HepG2 (cell line): ENCODE measurements around the gene PKDREJ. TPM values are rescaled to one million over a fixed set of nuclear protein-coding genes. Genes with fewer than 3 reads are reported as not detected.
A peak's percentile ranks its signal among the peaks of the same experiment; 100 is the strongest.

Experiments
- ATM ChIP-seq: fragments of 450-650 bp; IDR thresholded peaks from 2 replicates; pipeline ENCODE4 v1.7.1; 2017; ENCODE audit warnings: mild to moderate bottlenecking, borderline replicate concordance
- CAMTA2 ChIP-seq: sonication (generic); formaldehyde crosslinking; IDR thresholded peaks from 2 replicates; pipeline ENCODE4 v1.4.0; 2020; ENCODE audit warnings: mild to moderate bottlenecking, missing genetic modification reagents, borderline replicate concordance
- CBFB ChIP-seq: sonication (generic); formaldehyde crosslinking; IDR thresholded peaks from 2 replicates; pipeline ENCODE4 v1.4.0; 2020; ENCODE audit warnings: missing genetic modification reagents
- CENPX ChIP-seq: sonication (generic); formaldehyde crosslinking; IDR thresholded peaks from 2 replicates; pipeline ENCODE4 v1.9.0; 2021; ENCODE audit warnings: mild to moderate bottlenecking, missing genetic modification reagents, moderate library complexity
- E2F2 ChIP-seq: sonication (generic); formaldehyde crosslinking; IDR thresholded peaks from 2 replicates; pipeline ENCODE4 v1.4.0; 2020; ENCODE audit warnings: missing genetic modification reagents, borderline replicate concordance
- FIP1L1 ChIP-seq: fragments of 200-400 bp; formaldehyde crosslinking; IDR thresholded peaks from 2 replicates; pipeline ENCODE4 v1.6.1; 2018; ENCODE audit warnings: low read depth, mild to moderate bottlenecking, low read length, moderate library complexity, borderline replicate concordance; ENCODE audit not compliant: insufficient read depth
- GABPB1 ChIP-seq: IDR thresholded peaks from 2 replicates; pipeline ENCODE4 v1.6.1; 2016; ENCODE audit warnings: mild to moderate bottlenecking, missing genetic modification reagents, moderate library complexity, missing compliant biosample characterization
- GATAD2A ChIP-seq: IDR thresholded peaks from 2 replicates; pipeline ENCODE4 v1.6.1; 2016
- GTF3A ChIP-seq: sonication (generic); formaldehyde crosslinking; conservative IDR thresholded peaks from 2 replicates; pipeline ENCODE4 v1.4.0; 2020; ENCODE audit warnings: mild to moderate bottlenecking, missing genetic modification reagents
- HOXA3 ChIP-seq: sonication (generic); formaldehyde crosslinking; IDR thresholded peaks from 2 replicates; pipeline ENCODE4 v1.5.0; 2020; ENCODE audit warnings: missing genetic modification reagents
- MXD3 ChIP-seq: IDR thresholded peaks from 2 replicates; pipeline ENCODE4 v1.6.1; 2016; ENCODE audit warnings: mild to moderate bottlenecking, missing biosample characterization, missing genetic modification reagents
- MZF1 ChIP-seq: sonication (generic); formaldehyde crosslinking; IDR thresholded peaks from 2 replicates; pipeline ENCODE4 v1.8.1; 2023; ENCODE audit warnings: mild to moderate bottlenecking, missing genetic modification reagents, borderline replicate concordance
- NBN ChIP-seq: fragments of 450-650 bp; conservative IDR thresholded peaks from 2 replicates; pipeline ENCODE4 v1.6.1; 2017
- NFYC ChIP-seq: IDR thresholded peaks from 2 replicates; pipeline ENCODE4 v1.6.1; 2016; ENCODE audit warnings: missing genetic modification reagents, missing compliant biosample characterization
- NR3C1 ChIP-seq: sonication (generic); formaldehyde crosslinking; IDR thresholded peaks from 2 replicates; pipeline ENCODE4 v1.4.0; 2020; ENCODE audit warnings: missing genetic modification reagents
- RARA ChIP-seq: IDR thresholded peaks from 2 replicates; pipeline ENCODE4 v1.6.1; 2016; ENCODE audit warnings: missing genetic modification reagents, missing compliant biosample characterization
- SIX1 ChIP-seq: sonication (generic); formaldehyde crosslinking; IDR thresholded peaks from 2 replicates; pipeline ENCODE4 v1.4.0; 2020; ENCODE audit warnings: missing genetic modification reagents, borderline replicate concordance
- SNAPC5 ChIP-seq: sonication (generic); formaldehyde crosslinking; IDR thresholded peaks from 2 replicates; pipeline ENCODE4 v1.8.1; 2023; ENCODE audit warnings: mild to moderate bottlenecking, missing genetic modification reagents, borderline replicate concordance
- SP140L ChIP-seq: sonication (generic); formaldehyde crosslinking; IDR thresholded peaks from 2 replicates; pipeline ENCODE4 v1.4.0; 2020; ENCODE audit warnings: missing genetic modification reagents, borderline replicate concordance
- TFDP2 ChIP-seq: sonication (generic); formaldehyde crosslinking; IDR thresholded peaks from 2 replicates; pipeline ENCODE4 v1.4.0; 2020; ENCODE audit warnings: missing genetic modification reagents
- TGIF2 ChIP-seq: IDR thresholded peaks from 2 replicates; pipeline ENCODE4 v1.6.1; 2016; ENCODE audit warnings: control low read depth, missing compliant biosample characterization
- ZBTB38 ChIP-seq: sonication (generic); formaldehyde crosslinking; IDR thresholded peaks from 2 replicates; pipeline ENCODE4 v1.5.1; 2020; ENCODE audit warnings: mild to moderate bottlenecking, missing genetic modification reagents
- ZFP36L1 ChIP-seq: sonication (generic); formaldehyde crosslinking; IDR thresholded peaks from 2 replicates; pipeline ENCODE4 v1.8.0; 2022; ENCODE audit warnings: mild to moderate bottlenecking, missing genetic modification reagents, moderate library complexity
- ZNF33B ChIP-seq: sonication (generic); formaldehyde crosslinking; IDR thresholded peaks from 2 replicates; pipeline ENCODE4 v1.5.1; 2020; ENCODE audit warnings: mild to moderate bottlenecking, missing genetic modification reagents
- ZNF431 ChIP-seq: sonication (generic); formaldehyde crosslinking; IDR thresholded peaks from 2 replicates; pipeline ENCODE4 v1.9.0; 2022; ENCODE audit warnings: missing genetic modification reagents, low read depth, mild to moderate bottlenecking, borderline replicate concordance
- ZNF562 ChIP-seq: sonication (generic); formaldehyde crosslinking; IDR thresholded peaks from 2 replicates; pipeline ENCODE4 v1.8.0; 2022; ENCODE audit warnings: missing genetic modification reagents, borderline replicate concordance
- ZNF572 ChIP-seq: sonication (generic); formaldehyde crosslinking; IDR thresholded peaks from 2 replicates; pipeline ENCODE4 v1.5.1; 2020; ENCODE audit warnings: mild to moderate bottlenecking, missing genetic modification reagents
- ZNF773 ChIP-seq: sonication (generic); formaldehyde crosslinking; IDR thresholded peaks from 2 replicates; pipeline ENCODE4 v1.4.0; 2020; ENCODE audit warnings: missing genetic modification reagents, borderline replicate concordance
- ZSCAN25 ChIP-seq: sonication (generic); formaldehyde crosslinking; IDR thresholded peaks from 2 replicates; pipeline ENCODE4 v1.8.0; 2022; ENCODE audit warnings: mild to moderate bottlenecking, missing genetic modification reagents
- ZSCAN31 ChIP-seq: sonication (generic); formaldehyde crosslinking; IDR thresholded peaks from 2 replicates; pipeline ENCODE4 v1.5.0; 2020; ENCODE audit warnings: low read depth, mild to moderate bottlenecking, missing genetic modification reagents
- polyA plus RNA-seq, 8 experiments: library from polyadenylated mRNA; depleted of rRNA in 3 of 8; stranded (reverse) in 7 of 8; unstranded in 1 of 8; fragments of >200 nt; fragmentation: Illumina TruSeq in 4 of 8; extraction: Trizol in 4 of 8; gene quantifications; 2 replicates each; pipeline versions ENCODE4 v1.2.1 to v1.2.3, GENCODE V29; 2011 to 2016; ENCODE audit warnings: low read depth in 4 of 8, missing spikeins in 1 of 8, mixed read lengths in 1 of 8; ENCODE audit not compliant: insufficient read depth in 1 of 8
- total RNA-seq, 5 experiments: library from RNA; depleted of rRNA; stranded (reverse); fragments of >200 nt; fragmentation: Illumina TruSeq; extraction: Trizol; gene quantifications; 2 replicates each; pipeline ENCODE4 v1.2.3, GENCODE V29; 2016; ENCODE audit warnings: low read depth in 1 of 5

The PKDREJ gene
- total and polyA plus RNA-seq, 2 of the 13 experiments (the other 11 are each of a cell fraction or from before 2014, with no cell fraction given): not detected

GRCh38 chr22:46250035-46250782, 12.9 kb downstream of the PKDREJ start, which contains the start of gene CDPF1 (continued):
- peak; percentile 68 for TF ChIP-seq NFYC (CRISPR knock-in tag)
- peak; percentile 88 for TF ChIP-seq HOXA3 (CRISPR knock-in tag)
- peak; percentile 42; the same call in 1 of the 2 replicates for TF ChIP-seq ZFP36L1 (CRISPR knock-in tag)
- no peak; the same call in 1 of the 2 replicates for TF ChIP-seq TGIF2 (CRISPR knock-in tag)
- TF ChIP-seq GTF3A (CRISPR knock-in tag): 0 out of 2 replicates have a peak, but pooled peaks have one; percentile 38
- TF ChIP-seq ZNF773 (CRISPR knock-in tag): 0 out of 2 replicates have a peak, but pooled peaks have one; percentile 61
- no peak for TF ChIP-seq NBN
- peak; percentile 79; the same call in 1 of the 2 replicates for TF ChIP-seq ZNF572 (CRISPR knock-in tag)
- peak; percentile 75 for TF ChIP-seq CBFB (CRISPR knock-in tag)
- TF ChIP-seq RARA (CRISPR knock-in tag): no peak
- no peak for TF ChIP-seq FIP1L1
- TF ChIP-seq NR3C1 (CRISPR knock-in tag): no peak
- peak; percentile 92 for TF ChIP-seq GABPB1 (CRISPR knock-in tag)
- no peak; the same call in 1 of the 2 replicates for TF ChIP-seq ZBTB38 (CRISPR knock-in tag)
- TF ChIP-seq ZNF431 (CRISPR knock-in tag): peak; percentile 88; the same call in 1 of the 2 replicates
- peak; percentile 95 for TF ChIP-seq TFDP2 (CRISPR knock-in tag)
- no peak for TF ChIP-seq SP140L
- TF ChIP-seq ZSCAN31 (CRISPR knock-in tag): peak; percentile 98
- no peak for TF ChIP-seq MZF1
- TF ChIP-seq ZSCAN25 (CRISPR knock-in tag): peak; percentile 58; the same call in 1 of the 2 replicates
- TF ChIP-seq ZNF33B: no peak
- TF ChIP-seq SNAPC5 (CRISPR knock-in tag): no peak
- 0 out of 2 replicates have a peak, but pooled peaks have one; percentile 59 for TF ChIP-seq ZNF562 (CRISPR knock-in tag)
- TF ChIP-seq MXD3 (CRISPR knock-in tag): peak; percentile 67; the same call in 1 of the 2 replicates
- TF ChIP-seq ATM: no peak
- TF ChIP-seq E2F2 (CRISPR knock-in tag): peak; percentile 78; the same call in 1 of the 2 replicates
- TF ChIP-seq CENPX (CRISPR knock-in tag): no peak
- TF ChIP-seq SIX1: no peak
- TF ChIP-seq GATAD2A (CRISPR knock-in tag): no peak; the same call in 1 of the 2 replicates
- peak; percentile 49; the same call in 1 of the 2 replicates for TF ChIP-seq CAMTA2 (CRISPR knock-in tag)
